Urinary bladder (tissue), 4 donors: ENCODE data around the gene EIF3F. TPM values are rescaled to one million over a fixed set of nuclear protein-coding genes. Genes with fewer than 3 reads are reported as not detected.

ENCODE experiments used
- DNase-seq: peaks from one replicate; pipeline ENCODE4 v3.0.0-alpha.2; 2015; ENCODE audit errors: extremely low spot score
- H3K27ac ChIP-seq: one replicate; pipeline ENCODE4 v1.5.1; 2013; ENCODE audit warnings: low read depth, mild to moderate bottlenecking, moderate library complexity
- H3K36me3 ChIP-seq: one replicate; pipeline ENCODE4 v1.6.1; 2013; ENCODE audit warnings: mild to moderate bottlenecking, moderate library complexity; ENCODE audit not compliant: insufficient read depth
- H3K4me1 ChIP-seq: one replicate; pipeline ENCODE4 v1.6.1; 2013; ENCODE audit warnings: mild to moderate bottlenecking, moderate library complexity; ENCODE audit not compliant: insufficient read depth
- H3K4me3 ChIP-seq: one replicate; pipeline ENCODE4 v1.5.1; 2013; ENCODE audit warnings: low read depth, low read length
- WGBS: extraction: QIAGEN DNeasy Blood & Tissue Kit; methylation state at CpG from one replicate; pipeline ENCODE4 v1.1.7; 2013; 5-methylcytosine and 5-hydroxymethylcytosine counted together
- polyA plus RNA-seq: library from polyadenylated mRNA; stranded (reverse); fragments of 200-250 nt; gene quantifications from one replicate; pipeline ENCODE4 v1.2.3, GENCODE V29; 2013
- total RNA-seq: library from RNA; depleted of rRNA; stranded (reverse); fragments of >200 nt; gene quantifications from one replicate; pipeline ENCODE4 v1.2.3, GENCODE V29; 2014
- donor health status: healthy with polysubstance abuse.
- donor health status: healthy.

Gene EIF3F
- total and polyA plus RNA-seq, 2 donors, result 159 to 697 TPM

DNA sequence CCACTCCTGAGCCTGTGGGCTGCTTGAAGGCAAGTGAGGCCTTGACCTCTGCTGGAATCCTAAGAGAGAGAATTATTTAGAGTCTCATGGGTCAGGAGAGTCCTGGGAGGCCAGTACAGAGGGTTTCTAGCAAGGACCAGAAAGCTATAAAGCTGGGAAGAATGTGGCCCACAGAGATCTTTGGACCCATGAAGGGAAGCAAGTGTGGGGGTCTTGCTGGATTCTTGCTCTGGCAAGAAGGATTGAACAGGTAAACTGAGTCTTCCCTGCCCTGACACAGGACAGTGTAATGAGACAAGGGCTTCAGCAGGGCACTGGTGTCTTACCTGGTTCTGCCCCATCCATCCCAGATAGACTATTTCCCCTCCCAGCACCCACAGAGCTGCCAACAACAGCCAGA, 18.4 kb downstream of the EIF3F start:
- H3K36me3 ChIP-seq, result no peaks in the 10 kb centered on the region
- no peak overlapping the region for H3K27ac ChIP-seq
- H3K4me1 ChIP-seq, result no peaks in the 10 kb centered on the region
- no peak for DNase-seq
- no peak overlapping the region for H3K4me3 ChIP-seq

DNA sequence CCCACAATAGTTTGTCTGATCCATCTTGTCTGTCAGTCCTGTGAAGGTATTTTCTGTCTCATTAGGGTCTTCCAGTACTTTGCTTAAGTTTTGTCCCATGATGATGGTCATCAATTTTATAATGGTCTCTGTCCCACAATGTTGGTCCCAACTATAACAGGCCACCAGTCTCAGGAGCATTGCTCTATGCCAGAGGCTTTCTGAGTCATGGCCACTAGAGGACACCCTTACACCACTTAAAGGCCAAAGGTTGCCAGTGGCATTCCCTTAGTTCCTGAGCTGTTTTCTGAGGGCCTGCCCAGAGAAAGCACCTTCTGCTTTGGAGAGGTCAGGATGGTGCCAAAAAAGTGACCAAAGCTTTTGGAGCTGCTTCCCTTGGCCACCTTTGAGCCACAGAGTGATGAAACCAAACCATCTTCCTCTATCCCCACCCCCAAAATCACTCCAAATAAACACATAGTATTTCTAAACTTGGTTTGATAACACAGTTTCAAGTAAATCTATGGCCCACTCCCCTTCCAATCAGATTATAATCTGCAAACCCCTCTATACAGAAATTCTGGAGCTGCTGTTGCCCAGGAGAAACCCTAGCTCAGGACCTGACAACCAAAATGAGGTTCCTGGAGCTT, 19.3 kb downstream of the EIF3F start:
- Histone ChIP-seq H3K36me3 (no peaks in the 10 kb centered on the region), H3K4me1 (no peaks in the 10 kb centered on the region), H3K27ac (no peak overlapping the region), H3K4me3 (no peak overlapping the region)
- peak; percentile 41 for DNase-seq

DNA sequence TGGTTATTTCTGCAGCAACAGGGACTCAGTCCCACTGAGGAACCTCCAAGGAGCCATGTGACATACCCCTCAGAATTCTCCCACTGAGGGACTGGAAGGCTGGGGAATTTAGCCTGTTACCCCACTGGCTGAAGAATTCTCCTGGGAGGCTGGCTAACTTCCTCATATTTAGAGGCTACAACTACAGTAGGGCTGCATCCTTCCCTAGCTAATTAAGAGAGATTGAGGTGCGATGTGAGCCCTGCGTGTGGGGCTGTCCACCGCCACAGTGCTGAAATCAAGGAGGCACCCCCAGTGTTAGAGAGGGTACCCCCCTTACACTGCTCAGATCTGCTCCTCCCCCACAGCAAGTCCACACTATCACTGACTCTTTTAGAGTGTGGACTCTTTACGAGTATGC, 21.1 kb downstream of the EIF3F start:
- no peaks in the 10 kb centered on the region for H3K4me1 ChIP-seq
- no peak for DNase-seq
- H3K4me3 ChIP-seq, result no peak overlapping the region
- no peaks in the 10 kb centered on the region for H3K36me3 ChIP-seq
- H3K27ac ChIP-seq, result no peak overlapping the region
- WGBS, result 39% methylated on average over 4 of the region's 4 CpGs

DNA sequence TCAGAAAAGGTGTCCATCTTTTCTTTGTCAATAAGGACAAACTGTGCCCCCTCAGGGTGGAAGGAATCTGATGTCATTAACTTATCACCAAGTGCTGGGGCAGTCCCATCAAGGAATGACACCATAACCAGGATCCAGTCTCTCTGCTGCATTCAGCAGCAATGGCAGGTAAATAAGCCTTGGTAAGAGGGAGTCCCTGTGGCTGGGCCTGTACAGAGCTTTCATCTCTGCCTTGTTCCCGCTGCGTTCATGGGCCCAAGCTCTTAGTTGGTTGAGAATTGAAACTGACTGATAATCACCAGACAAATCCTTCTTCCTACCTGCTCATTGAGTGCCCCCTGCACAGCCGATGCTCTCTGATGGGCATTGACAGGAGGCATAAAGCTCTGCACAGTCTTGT, 22.7 kb downstream of the EIF3F start:
- H3K4me1 ChIP-seq, result no peaks in the 10 kb centered on the region
- DNase-seq, result no peak
- WGBS, result 90% methylated on average over 3 of the region's 3 CpGs
- H3K36me3 ChIP-seq, result no peaks in the 10 kb centered on the region
- no peak overlapping the region for H3K4me3 ChIP-seq
- no peak overlapping the region for H3K27ac ChIP-seq

DNA sequence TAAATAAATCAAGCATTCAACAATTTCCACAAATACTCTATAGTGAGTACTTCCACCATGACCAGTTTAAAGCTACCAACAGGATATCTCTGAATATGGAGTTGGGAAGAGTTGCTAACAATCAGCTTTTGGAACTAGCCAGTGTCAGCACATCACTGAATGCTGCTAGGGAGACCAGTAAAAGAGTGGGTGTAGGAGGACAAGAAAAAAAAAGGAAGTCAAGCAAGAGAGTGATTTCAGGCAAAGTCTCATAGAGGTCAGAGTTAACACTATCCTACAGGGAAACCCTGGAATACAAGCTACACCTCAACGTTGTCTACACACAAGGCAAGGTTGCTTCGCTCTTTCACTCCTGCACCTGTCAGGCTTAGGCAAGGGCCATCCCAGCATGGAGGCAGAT, 24.2 kb downstream of the EIF3F start:
- Histone ChIP-seq H3K36me3 (no peaks in the 10 kb centered on the region), H3K27ac (no peak overlapping the region), H3K4me3 (no peak overlapping the region), H3K4me1 (no peaks in the 10 kb centered on the region)
- 85% methylated on average over 2 of the region's 2 CpGs for WGBS
- DNase-seq, result no peak

DNA sequence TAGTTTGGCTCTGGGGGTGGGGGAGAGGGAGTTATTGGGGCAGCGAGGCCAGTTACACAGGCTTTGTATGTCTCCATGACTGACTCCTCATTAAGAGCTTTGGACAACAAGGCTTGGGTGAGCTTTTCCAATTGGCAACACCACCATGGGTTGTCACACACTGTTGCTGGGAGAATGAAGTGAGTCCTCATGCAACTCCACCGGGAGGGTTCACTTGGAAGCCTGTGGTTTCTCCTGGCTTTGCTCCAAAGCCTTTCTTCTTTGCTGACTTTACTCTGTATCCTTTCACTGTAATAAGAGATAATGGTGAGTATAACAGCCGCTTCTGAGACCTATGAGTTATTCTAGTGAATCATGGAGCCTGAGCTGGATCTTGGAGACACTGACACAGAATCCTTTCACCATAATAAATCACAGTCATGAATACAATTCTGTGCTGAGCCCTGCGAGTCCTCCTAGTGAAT, 24.9 kb downstream of the EIF3F start:
- H3K27ac ChIP-seq, result no peak overlapping the region
- no peaks in the 10 kb centered on the region for H3K36me3 ChIP-seq
- 35% methylated on average over 4 of the region's 4 CpGs for WGBS
- H3K4me1 ChIP-seq, result no peaks in the 10 kb centered on the region
- H3K4me3 ChIP-seq, result no peak overlapping the region
- DNase-seq, result no peak

DNA sequence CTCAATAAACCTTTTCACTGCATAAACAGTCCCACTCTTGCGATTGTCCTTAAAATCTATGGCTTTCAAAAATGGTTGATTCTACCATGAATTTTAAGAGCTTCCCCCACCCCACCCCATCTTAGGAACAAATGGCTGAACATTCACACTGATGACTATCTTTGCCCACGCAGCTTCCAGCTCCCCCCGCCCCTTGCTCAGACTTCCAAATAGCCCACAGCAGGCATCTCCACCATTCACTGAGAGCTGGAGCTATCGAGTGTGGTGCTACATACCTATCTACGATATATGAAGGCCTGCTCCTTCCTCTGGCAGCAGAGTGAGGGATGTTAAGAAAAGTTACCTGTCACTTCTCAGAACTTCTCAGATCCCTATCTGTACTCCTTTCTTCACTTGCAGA, 26.7 kb downstream of the EIF3F start:
- Histone ChIP-seq H3K27ac (no peak overlapping the region), H3K4me1 (no peaks in the 10 kb centered on the region), H3K36me3 (no peaks in the 10 kb centered on the region), H3K4me3 (no peak overlapping the region)
- 71% methylated on average over 5 of the region's 5 CpGs for WGBS
- no peak for DNase-seq

DNA sequence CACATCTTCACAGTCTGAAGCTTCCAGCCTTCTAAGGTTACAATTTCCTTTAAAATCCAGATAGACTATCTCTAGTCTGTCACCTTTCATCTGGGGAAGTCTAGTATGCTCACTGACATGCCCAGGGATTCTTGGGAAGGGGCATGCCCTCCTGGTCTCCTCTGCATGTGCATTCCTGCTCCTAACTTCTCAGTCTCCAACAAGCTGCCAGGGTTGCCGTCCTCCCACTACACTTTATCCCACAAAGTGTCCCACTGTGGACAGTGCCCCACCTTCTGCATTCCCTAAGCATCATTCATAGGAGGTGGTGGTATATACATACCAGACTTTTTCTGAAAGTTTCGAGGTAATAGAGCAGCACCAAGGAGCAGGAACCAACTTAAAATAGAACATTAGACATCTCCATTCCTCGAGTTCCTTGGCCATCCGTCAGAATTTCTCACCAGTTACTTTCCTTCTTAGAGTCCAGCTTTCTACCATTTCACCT, 28.7 kb downstream of the EIF3F start:
- H3K4me3 ChIP-seq, result no peak overlapping the region
- H3K36me3 ChIP-seq, result no peaks in the 10 kb centered on the region
- WGBS, result 47% methylated on average over 4 of the region's 4 CpGs
- no peak for DNase-seq
- no peak overlapping the region for H3K27ac ChIP-seq
- no peaks in the 10 kb centered on the region for H3K4me1 ChIP-seq

DNA sequence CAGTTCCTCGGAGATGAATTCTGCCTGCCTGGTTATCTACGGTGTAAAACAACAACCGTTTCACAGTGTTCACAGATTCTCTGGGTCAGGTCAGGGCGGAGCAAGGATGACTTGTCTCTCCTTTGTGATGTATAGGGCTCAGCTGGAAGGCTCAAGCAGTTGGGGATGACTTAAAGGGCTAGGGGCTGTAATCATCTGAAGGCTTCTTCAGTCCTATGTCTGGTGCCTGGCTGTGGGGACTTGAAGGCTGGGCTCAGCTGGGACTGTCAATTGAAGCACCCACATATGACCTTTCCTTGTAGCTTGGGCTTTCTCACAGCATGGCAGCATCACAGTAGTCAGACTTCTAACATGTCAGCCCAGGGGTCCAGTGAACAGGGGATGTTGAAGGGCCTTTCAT, 29.3 kb downstream of the EIF3F start:
- H3K27ac ChIP-seq, result no peak overlapping the region
- H3K4me3 ChIP-seq, result no peak overlapping the region
- 25% methylated on average over 4 of the region's 4 CpGs for WGBS
- DNase-seq, result no peak
- no peaks in the 10 kb centered on the region for H3K4me1 ChIP-seq
- no peaks in the 10 kb centered on the region for H3K36me3 ChIP-seq

DNA sequence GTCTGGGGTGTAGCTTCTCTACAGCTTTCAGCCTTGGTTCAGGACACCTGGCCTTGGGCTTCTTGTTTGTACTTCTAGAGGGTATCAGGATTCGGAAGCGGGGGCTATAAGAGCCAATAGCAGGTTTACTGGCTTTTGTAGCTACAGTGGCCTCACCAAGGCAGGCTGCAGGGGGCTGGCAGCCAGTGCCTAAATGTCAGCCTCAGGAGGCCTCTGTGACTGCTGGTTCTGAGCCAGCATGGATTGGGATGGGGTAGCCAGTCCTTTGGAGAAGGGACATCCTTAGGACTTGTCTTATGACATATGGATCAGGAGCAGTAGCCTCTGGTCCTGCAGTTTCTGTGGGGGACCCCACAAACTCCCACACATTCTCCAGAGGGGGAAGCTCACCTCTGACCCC, 29.9 kb downstream of the EIF3F start:
- H3K4me1 ChIP-seq, result no peaks in the 10 kb centered on the region
- H3K27ac ChIP-seq, result no peak overlapping the region
- no peaks in the 10 kb centered on the region for H3K36me3 ChIP-seq
- DNase-seq, result no peak
- no peak overlapping the region for H3K4me3 ChIP-seq
- 92% methylated on average over 2 of the region's 2 CpGs for WGBS

DNA sequence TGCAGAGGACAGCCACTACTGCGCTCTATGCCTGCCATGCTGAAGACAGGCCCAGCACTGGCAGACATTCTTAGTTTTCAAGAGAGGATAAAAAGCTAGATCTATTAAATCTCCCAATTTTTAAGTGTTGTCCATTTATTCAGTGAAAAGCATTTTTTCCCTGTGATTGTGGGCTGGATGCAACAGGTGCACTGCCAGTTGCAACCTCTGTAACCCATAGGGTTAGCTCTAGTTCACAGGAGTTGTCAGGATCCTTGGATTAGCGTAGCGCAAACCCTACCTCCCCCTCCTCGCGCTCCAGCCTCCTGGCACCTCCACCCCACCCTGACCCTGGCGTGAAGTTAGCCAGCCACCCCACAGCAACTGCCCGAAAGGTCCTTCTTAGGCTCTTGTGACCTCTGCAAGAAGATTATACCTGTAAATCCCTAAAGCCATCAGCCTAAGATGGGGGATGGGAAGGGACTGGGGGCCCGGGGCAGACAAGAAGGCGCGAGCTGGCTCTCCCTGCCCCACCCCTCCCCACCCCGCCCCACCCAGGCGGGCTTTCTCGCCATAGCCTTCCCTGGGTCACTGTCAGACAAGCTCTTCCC, 30.9 kb downstream of the EIF3F start:
- Histone ChIP-seq H3K36me3 (no peaks in the 10 kb centered on the region), H3K4me1 (no peaks in the 10 kb centered on the region), H3K27ac (peak overlapping the region; percentile 33), H3K4me3 (peak overlapping the region; percentile 64)
- WGBS, result 31% methylated on average over 13 of the region's 13 CpGs
- no peak for DNase-seq

DNA sequence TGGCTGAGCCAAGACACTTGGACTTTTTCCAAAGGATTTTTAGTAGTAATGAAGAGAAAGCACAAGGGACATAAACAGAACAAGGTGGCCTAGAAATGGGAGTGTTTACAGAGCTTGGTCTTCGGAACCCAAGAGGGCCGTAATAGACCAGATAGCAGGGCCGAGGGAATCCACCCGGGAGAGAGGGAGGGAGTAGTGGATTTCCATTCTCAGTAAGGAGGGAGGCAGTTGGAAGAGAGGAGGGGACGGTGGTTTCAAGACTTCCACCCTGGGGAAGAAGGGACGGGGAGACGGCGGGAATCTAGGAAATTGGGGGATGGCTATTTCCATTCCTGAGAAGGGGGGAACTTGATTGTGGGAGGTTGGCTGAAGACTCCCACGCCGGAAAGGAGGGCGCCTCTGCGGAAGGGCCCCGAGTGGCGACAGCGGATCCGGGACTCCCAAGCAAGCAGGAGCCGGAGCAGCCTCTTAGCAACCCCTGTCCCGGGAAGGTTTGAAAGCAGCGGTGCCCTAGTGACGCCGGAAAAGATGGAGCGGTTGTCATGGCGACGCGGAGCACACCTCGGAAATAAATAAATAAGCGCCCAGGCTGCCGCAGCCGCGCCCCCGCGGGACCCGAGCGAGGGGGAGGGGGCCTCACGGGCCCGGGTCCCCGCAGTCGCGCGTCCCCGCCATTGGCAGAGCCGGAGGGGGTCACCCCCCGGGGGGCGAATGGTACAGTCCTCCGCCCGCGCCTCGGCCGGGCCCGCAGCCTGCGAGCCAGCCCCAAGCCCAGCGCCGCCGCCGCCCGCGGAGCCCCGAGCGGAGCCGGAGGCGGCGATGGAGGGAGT, 31.6 kb downstream of the EIF3F start:
- Histone ChIP-seq H3K27ac (peak overlapping the region; percentile 81), H3K4me1 (no peaks in the 10 kb centered on the region), H3K36me3 (no peaks in the 10 kb centered on the region), H3K4me3 (peak overlapping the region; percentile 64)
- peak; percentile 48 for DNase-seq
- WGBS, result under 1% methylated on average over 62 of the region's 62 CpGs

DNA sequence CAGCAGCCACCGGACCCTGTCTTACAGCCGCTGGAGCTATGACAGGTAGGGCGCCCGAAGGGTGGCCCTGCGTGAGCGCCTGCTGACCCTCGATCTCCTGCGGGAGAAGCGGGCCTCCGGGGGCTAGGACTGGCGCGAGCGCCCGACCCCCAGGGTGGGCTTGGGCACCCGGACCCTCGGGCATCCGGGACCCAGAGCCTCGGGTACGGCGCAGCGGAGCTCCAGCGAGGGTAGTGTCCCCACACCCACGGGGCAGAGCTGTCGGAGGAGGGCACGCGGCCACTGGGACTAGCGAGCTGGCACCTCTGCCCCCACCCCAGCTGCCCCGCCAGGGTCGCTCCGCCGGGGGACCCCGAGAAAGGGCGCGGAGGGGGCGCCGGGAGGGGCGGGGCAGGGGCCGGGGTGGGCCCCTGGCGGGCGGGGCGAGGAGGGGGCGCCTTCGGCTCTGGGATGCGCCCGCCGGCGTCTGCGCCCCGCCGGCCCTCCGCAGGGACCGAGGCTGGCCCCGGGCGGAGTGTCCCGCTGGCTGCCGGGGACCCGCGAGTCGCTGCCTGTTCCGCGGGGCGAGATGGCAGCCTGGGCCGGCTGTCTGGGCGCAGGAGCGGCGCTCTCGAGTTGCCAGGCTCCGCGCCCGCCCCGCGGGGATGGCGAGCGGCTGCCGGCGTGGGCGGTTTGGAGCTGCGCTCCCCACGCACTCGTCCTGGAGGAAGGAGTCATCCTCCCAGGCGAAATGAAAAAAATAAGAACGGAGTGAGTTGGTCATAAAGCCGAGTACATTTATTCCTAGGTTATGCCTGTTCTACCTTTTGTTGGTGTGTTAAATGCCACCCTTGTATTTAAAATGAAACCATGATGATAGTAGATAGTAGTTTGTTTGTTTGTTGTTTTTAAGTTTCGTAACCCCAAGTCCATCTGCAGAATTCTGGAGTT, 32.4 kb downstream of the EIF3F start:
- 1% methylated on average over 83 of the region's 84 CpGs for WGBS
- H3K36me3 ChIP-seq, result no peaks in the 10 kb centered on the region
- peak overlapping the region; percentile 81 for H3K27ac ChIP-seq
- no peak for DNase-seq
- no peaks in the 10 kb centered on the region for H3K4me1 ChIP-seq
- H3K4me3 ChIP-seq, result peak overlapping the region; percentile 64
